Natural killer cell treated with Interleukin-12 subunit alpha and Interleukin-12 subunit beta and Interleukin-15 and Interleukin-18, amount 100 ng/mL, for 72 hours (primary cell): ENCODE measurements around the gene ANGPTL8. TPM values are rescaled to one million over a fixed set of nuclear protein-coding genes. Genes with fewer than 3 reads are reported as not detected.

ENCODE experiments used
- ATAC-seq, 2 donors: fragments of 150-1000 bp; cut with Tn5 transposase in 1 of 2; sonication (Bioruptor Pico), chemical (Tn5 transposase) in 1 of 2; 2 replicates each; pipeline ENCODE4 v1.10.0; 2021
- DNase-seq: peaks from one replicate; pipeline ENCODE4 v3.0.0; 2022; ENCODE audit warnings: low spot score
- H3K27ac Mint-ChIP-seq, 2 donors: 1 replicate in 1 of 2; 2 replicates in 1 of 2; pipeline ENCODE4 v1.8.0; 2022; ENCODE audit warnings: mixed read lengths in 2 of 2, mild to moderate bottlenecking in 1 of 2, moderate library complexity in 1 of 2
- H3K27me3 Mint-ChIP-seq, 2 donors: 1 replicate in 1 of 2; 2 replicates in 1 of 2; pipeline ENCODE4 v1.8.0; 2022; ENCODE audit warnings: mixed read lengths in 2 of 2
- H3K36me3 Mint-ChIP-seq: one replicate; pipeline ENCODE4 v1.8.0; 2022; ENCODE audit warnings: mixed read lengths
- H3K4me1 Mint-ChIP-seq, 2 donors: 1 replicate in 1 of 2; 2 replicates in 1 of 2; pipeline ENCODE4 v1.8.0; 2022; ENCODE audit warnings: low read depth in 2 of 2, mixed read lengths in 2 of 2, mild to moderate bottlenecking in 1 of 2
- H3K4me3 Mint-ChIP-seq: one replicate; pipeline ENCODE4 v1.8.0; 2022; ENCODE audit warnings: mixed read lengths
- H3K9me3 Mint-ChIP-seq: 2 replicates; pipeline ENCODE4 v1.8.0; 2022; ENCODE audit warnings: mixed read lengths
- total RNA-seq, 2 donors: library from RNA; stranded (reverse); gene quantifications; one replicate each; pipeline ENCODE4 v1.2.3, GENCODE V29; 2022

ANGPTL8 gene
- total RNA-seq, 2 donors from 2014 or later, result not detected

DNA sequence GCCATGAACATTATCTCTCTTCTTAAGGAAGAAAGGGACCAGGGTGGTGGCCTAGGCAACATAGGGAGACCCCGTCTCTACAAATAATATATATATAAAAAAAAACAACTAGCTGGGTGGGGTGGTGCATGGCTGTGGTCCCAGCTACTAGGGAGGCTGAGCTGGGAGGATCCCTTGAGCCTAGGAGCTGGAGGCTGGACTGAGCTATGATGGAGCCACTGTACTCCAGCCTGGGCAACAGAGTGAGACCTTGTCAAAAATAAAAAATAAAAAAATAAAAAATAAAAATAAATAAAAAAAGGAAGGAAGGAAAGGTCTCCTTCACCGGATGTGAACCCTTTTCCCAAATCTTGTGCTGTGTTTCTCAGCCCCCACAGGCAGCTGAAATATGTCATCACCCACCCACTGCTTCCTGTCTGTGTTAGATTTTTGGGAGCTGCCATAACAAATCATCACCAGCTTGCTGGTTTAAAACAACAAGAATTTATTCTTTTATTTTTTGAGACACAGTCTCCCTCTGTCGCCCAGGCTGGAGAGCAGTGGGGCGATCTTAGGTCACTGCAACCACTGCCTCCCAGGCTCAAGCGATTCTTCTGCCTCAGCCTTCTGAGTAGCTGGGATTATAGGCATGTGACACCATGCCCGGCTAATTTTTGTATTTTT lies 47.0 kb downstream of the ANGPTL8 start:
- DNase-seq, result no peak
- no peaks in the 10 kb centered on the region for H3K9me3 Mint-ChIP-seq
- peaks cover 0 to 4% of the 10 kb centered on the region in 2 donors for H3K4me1 Mint-ChIP-seq
- peaks cover 15 to 18% of the 10 kb centered on the region in 2 donors for H3K27me3 Mint-ChIP-seq
- H3K4me3 Mint-ChIP-seq, result no peak overlapping the region
- no peaks in the 10 kb centered on the region for H3K36me3 Mint-ChIP-seq
- H3K27ac Mint-ChIP-seq, result no peak overlapping the region
- ATAC-seq, result no peak

DNA sequence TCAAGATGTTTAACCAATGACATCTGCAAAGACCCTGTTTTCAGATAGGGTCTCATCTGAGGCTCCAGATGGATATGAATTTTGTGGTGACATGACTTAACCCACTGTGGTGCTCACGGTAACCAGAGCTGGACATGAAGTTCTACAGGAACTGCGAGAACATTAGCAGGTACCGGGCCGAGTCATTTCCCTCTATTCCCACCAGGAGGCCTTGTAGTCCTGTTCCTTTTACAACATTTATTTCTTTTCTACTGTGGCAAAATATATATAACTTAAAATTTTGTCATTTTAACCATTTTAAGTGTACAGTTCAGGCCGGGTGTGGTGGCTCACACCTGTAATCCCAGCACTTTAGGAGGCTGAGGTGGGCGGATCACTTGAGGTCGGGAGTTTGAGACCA lies 48.9 kb downstream of the ANGPTL8 start:
- Mint-ChIP-seq H3K9me3 (no peaks in the 10 kb centered on the region), H3K27ac (no peak overlapping the region), H3K27me3 (peaks cover 12 to 15% of the 10 kb centered on the region in 2 donors), H3K4me3 (no peak overlapping the region), H3K36me3 (no peaks in the 10 kb centered on the region), H3K4me1 (peaks cover under 1 to 4% of the 10 kb centered on the region in 2 donors)
- no peak for DNase-seq
- no peak for ATAC-seq

- H3K36me3 Mint-ChIP-seq, result no peaks in the 10 kb centered on the region
- no peaks in the 10 kb centered on the region for H3K9me3 Mint-ChIP-seq
- DNase-seq (no peak), ATAC-seq (no peak)
- H3K4me1 Mint-ChIP-seq, result peaks cover 11% of the 10 kb centered on the region in 2 donors
- H3K27me3 Mint-ChIP-seq, result peaks cover 15 to 16% of the 10 kb centered on the region in 2 donors
- no peak overlapping the region for H3K4me3 Mint-ChIP-seq
- no peak overlapping the region for H3K27ac Mint-ChIP-seq
Measured at GRCh38 chr19:11290256-11290655, 50.8 kb downstream of the ANGPTL8 start.

DNA sequence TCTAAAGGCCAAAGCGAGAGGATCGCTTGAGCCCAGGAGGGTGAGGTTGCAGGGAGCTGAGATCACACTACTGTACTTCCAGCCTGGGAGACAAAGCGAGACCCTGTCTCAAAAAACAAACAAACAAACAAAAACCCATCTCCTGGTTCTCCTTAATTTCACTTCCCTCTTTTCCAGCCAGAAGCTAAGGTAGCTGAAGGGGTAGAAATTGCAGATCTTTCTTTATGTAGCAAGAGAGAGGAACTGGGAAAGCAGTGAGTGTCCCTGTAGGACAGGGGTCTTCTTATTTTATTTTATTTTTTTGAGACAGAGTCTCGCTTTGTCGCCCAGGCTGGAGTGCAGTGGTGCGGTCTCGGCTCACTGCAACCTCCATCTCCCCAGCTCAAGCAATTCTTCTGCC lies 52.0 kb downstream of the ANGPTL8 start:
- Mint-ChIP-seq H3K27ac (no peak overlapping the region), H3K4me3 (no peak overlapping the region), H3K36me3 (no peaks in the 10 kb centered on the region), H3K4me1 (peaks cover 11% of the 10 kb centered on the region in 2 donors), H3K9me3 (no peaks in the 10 kb centered on the region), H3K27me3 (peaks cover 15 to 17% of the 10 kb centered on the region in 2 donors)
- no peak for DNase-seq
- ATAC-seq, result no peak

Other genes with a start within 250 kb of the ANGPTL8 start
- gene LDLR, start 150.2 kb upstream of the ANGPTL8 start, total RNA-seq, result 100 to 1,000 TPM; 179 to 194 TPM
- 10 to 100 TPM; 26.6 to 48.3 TPM for gene SPC24, start 83.8 kb upstream of the ANGPTL8 start, total RNA-seq
- gene KANK2, start 42.1 kb upstream of the ANGPTL8 start, total RNA-seq, result 1 to 10 TPM; 3.9 to 5.2 TPM
- 1 to 10 TPM; 1.7 to 2.6 TPM for gene DOCK6, start 22.9 kb downstream of the ANGPTL8 start, total RNA-seq
- not detected for gene TSPAN16, start 56.5 kb downstream of the ANGPTL8 start, total RNA-seq
- gene RAB3D, start 100.0 kb downstream of the ANGPTL8 start, total RNA-seq, result 10 to 100 TPM; 17.5 to 33.4 TPM
- 10 to 100 TPM; 35.8 to 54.3 TPM for gene TMEM205, start 106.6 kb downstream of the ANGPTL8 start, total RNA-seq
- 10 to 100 TPM; 26.5 to 37.8 TPM for gene CCDC159, start 106.9 kb downstream of the ANGPTL8 start, total RNA-seq
- gene PLPPR2, start 115.8 kb downstream of the ANGPTL8 start, total RNA-seq, result 10 to 100 TPM in 1 of 2 donors, 1 to 10 TPM in 1; 9.4 to 11.3 TPM
- 1 to 10 TPM; 1.6 to 3.0 TPM for gene SWSAP1, start 135.0 kb downstream of the ANGPTL8 start, total RNA-seq
- 1 to 10 TPM; 3.0 to 5.1 TPM for gene EPOR, start 144.7 kb downstream of the ANGPTL8 start, total RNA-seq
- gene RGL3, start 179.7 kb downstream of the ANGPTL8 start, total RNA-seq, result not detected
- gene ODAD3, start 195.5 kb downstream of the ANGPTL8 start, total RNA-seq, result not detected
- gene PRKCSH, start 196.0 kb downstream of the ANGPTL8 start, total RNA-seq, result 100 to 1,000 TPM; 303 to 321 TPM
- gene ELAVL3, start 241.4 kb downstream of the ANGPTL8 start, total RNA-seq, result under 1 TPM in 1 of 2 donors, not detected in 1; 0.40 TPM